Measurements from ENCODE around the gene PPP2R2C.

- TF ChIP-seq FOXA1 (IDR thresholded peaks at IDR 0.05): no peak
- no peak for TF ChIP-seq FOXM1 (IDR thresholded peaks at IDR 0.05; ENCODE audit: borderline replicate concordance)
- no peak for TF ChIP-seq HDGF (IDR thresholded peaks at IDR 0.05; ENCODE audit: borderline replicate concordance)
These were observed 52.9 kb downstream of the PPP2R2C start for GRCh38 chr4:6419452-6420028.

Data from HEK293T (cell line).